PFSK-1 (cell line): Measurements from ENCODE around the gene SDCCAG8.

ENCODE experiments used
- FOXP2 ChIP-seq: optimal IDR thresholded peaks from 2 replicates; pipeline ENCODE3; 2011; ENCODE audit warnings: borderline replicate concordance, control low read depth, inconsistent platforms; ENCODE audit not compliant: insufficient read depth; ENCODE audit errors: extremely low read length, extremely low read depth
- POLR2AphosphoS5 ChIP-seq: IDR thresholded peaks from 2 replicates; pipeline ENCODE4 v1.6.1; 2012; ENCODE audit warnings: low read depth, mild to moderate bottlenecking, control low read depth, low read length, moderate library complexity
- SIN3A ChIP-seq: IDR thresholded peaks from 2 replicates; pipeline ENCODE4 v1.6.1; 2012; ENCODE audit warnings: mild to moderate bottlenecking, low read length, moderate library complexity, borderline replicate concordance; ENCODE audit not compliant: insufficient read depth
- TAF1 ChIP-seq: IDR thresholded peaks from 2 replicates; pipeline ENCODE4 v1.6.1; 2012; ENCODE audit warnings: low read length, control low read depth, borderline replicate concordance; ENCODE audit not compliant: insufficient read depth
- TF ChIP-seq, protein P1 (sequence below), 2 experiments: IDR thresholded peaks; 2 replicates each; pipeline versions ENCODE4 v1.6.1 to v1.8.0; 2011 to 2012; ENCODE audit warnings: low read depth in 2 of 2, low read length in 2 of 2, control low read depth in 1 of 2, inconsistent platforms in 1 of 2, mild to moderate bottlenecking in 1 of 2, moderate library complexity in 1 of 2; ENCODE audit not compliant: insufficient read depth in 1 of 2

Gene SDCCAG8

DNA sequence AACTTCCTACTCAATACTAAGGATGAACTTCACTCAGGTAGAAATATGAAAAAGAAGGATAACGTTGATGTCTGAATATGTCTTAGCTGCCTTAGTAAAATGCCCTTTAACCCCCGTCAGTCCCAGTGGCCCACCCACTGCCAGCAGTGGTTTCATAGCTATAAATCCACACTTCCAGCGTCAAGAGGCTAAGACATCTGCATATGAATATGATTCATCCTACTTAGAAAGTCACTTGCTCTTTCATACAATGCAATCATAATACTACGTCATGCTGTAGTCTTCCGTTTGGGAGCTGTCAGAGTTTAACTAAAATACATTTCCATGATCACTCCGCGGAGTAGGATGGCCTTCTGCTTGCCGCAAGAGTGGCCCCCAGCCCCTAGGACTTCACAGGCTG, 247.3 kb downstream of the SDCCAG8 start:
- TF ChIP-seq FOXP2 (no peak), SIN3A (no peak), POLR2AphosphoS5 (no peak), TAF1 (no peak)
- TF ChIP-seq, protein P1, sequence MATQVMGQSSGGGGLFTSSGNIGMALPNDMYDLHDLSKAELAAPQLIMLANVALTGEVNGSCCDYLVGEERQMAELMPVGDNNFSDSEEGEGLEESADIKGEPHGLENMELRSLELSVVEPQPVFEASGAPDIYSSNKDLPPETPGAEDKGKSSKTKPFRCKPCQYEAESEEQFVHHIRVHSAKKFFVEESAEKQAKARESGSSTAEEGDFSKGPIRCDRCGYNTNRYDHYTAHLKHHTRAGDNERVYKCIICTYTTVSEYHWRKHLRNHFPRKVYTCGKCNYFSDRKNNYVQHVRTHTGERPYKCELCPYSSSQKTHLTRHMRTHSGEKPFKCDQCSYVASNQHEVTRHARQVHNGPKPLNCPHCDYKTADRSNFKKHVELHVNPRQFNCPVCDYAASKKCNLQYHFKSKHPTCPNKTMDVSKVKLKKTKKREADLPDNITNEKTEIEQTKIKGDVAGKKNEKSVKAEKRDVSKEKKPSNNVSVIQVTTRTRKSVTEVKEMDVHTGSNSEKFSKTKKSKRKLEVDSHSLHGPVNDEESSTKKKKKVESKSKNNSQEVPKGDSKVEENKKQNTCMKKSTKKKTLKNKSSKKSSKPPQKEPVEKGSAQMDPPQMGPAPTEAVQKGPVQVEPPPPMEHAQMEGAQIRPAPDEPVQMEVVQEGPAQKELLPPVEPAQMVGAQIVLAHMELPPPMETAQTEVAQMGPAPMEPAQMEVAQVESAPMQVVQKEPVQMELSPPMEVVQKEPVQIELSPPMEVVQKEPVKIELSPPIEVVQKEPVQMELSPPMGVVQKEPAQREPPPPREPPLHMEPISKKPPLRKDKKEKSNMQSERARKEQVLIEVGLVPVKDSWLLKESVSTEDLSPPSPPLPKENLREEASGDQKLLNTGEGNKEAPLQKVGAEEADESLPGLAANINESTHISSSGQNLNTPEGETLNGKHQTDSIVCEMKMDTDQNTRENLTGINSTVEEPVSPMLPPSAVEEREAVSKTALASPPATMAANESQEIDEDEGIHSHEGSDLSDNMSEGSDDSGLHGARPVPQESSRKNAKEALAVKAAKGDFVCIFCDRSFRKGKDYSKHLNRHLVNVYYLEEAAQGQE (IDR thresholded peaks at IDR 0.05; ENCODE audit: insufficient read depth in 1 of 2, low read depth in 2 of 2, low read length in 2 of 2), result no peak

DNA sequence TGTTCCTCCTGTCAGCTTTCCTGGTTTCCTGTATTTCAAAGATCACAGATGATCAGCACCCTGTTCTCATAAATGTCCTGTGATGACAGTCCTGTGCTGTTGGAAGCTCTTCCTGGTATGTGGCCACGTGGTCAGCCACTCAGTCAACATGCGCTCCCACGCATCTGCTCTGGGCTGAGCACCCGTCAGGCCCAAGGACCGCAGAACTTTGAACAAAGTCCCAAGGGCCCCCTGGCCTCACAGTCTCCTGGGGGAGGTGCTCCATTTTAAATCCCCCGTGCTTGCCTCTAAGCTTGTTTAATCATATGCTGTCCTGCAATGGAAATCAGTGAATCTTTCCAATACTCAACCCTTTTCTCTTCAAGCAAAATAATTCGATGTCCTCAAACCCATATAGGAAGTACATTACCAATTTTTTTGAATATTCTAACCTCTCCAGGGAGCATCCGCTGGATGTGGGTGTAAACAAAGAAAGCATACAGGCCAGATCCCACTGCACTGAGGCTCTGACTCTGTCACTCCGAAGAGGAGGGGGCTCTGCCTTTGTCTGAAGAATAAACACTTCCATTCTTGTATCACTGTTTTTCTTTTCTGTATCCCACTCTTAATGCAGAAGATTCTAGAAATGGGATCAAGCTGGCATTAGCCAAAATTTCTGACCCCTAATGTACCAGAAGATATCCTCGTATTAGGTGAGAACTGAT, 250.3 kb downstream of the SDCCAG8 start:
- TF ChIP-seq POLR2AphosphoS5, result no peak
- no peak for TF ChIP-seq FOXP2
- TF ChIP-seq SIN3A, result no peak
- no peak for TF ChIP-seq TAF1
- TF ChIP-seq, protein P1 (IDR thresholded peaks at IDR 0.05; ENCODE audit: insufficient read depth in 1 of 2, low read depth in 2 of 2, low read length in 2 of 2), result no peak

DNA sequence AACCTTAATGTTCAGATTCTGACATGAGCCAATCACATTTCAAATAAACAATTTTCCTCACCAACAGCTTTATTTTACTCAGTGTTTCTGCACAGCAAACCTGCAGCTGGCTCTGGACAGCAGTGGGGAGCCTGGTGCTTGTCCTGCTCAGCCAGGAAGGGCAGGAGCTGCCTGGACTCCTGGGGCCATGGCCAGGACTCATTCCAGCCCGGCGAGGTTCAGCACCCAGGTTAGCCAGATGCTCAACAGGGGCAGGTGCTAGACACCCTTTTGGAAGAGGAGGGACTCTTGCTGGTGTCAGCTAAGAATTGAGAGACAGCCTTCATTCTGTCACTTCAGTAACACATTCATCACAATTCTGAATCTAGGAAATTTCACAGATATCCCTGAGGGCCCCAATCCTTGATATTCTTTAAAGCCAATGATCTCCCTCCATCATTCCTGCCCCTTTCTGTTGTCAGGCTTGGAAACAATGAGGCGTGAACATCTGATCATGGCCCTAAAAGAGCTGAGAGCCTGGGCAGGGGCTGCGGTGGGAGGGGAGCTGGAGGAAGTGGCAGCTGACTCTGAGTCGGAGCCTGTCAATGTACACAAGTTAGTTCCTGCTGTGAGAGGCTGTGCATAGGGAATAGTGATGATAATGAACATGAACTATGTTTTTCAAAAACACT, 251.3 kb downstream of the SDCCAG8 start:
- TF ChIP-seq FOXP2 (no peak), POLR2AphosphoS5 (no peak), SIN3A (no peak), TAF1 (no peak)
- TF ChIP-seq, protein P1 (IDR thresholded peaks at IDR 0.05; ENCODE audit: insufficient read depth in 1 of 2, low read depth in 2 of 2, low read length in 2 of 2), result no peak

DNA sequence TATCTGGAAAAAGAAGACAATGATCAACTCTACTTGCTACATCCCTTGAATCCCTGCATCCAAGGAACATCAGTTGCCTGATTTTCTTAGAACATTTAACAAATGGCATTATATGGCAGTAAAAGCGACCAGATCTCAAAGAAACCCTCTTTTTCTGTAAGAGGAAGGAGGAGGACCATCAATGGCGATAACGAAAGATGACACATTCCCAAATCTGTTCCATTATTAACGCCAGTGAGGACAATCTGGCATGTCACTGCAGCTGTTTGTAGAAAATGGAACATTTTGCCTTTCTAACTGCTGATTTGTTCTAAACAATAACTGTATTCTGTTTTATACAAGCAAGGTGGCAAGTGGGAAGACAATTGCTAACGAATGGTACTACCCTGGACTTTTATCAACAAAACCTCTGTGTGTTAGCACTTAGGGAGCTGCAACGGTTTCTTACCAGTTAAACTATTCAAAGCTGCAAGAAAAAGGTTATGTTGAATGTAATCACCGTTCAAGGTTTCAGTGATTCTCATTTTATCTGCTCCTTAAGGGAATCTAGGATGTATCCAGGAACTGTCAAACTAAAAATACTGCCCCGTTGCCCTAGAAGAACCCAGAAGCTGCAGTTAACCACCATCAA, 251.9 kb downstream of the SDCCAG8 start:
- TF ChIP-seq POLR2AphosphoS5, result no peak
- no peak for TF ChIP-seq FOXP2
- no peak for TF ChIP-seq TAF1
- no peak for TF ChIP-seq SIN3A
- TF ChIP-seq, protein P1 (IDR thresholded peaks at IDR 0.05; ENCODE audit: insufficient read depth in 1 of 2, low read depth in 2 of 2, low read length in 2 of 2), result no peak
